Measurements from ENCODE around the gene ENOSF1.

DNA sequence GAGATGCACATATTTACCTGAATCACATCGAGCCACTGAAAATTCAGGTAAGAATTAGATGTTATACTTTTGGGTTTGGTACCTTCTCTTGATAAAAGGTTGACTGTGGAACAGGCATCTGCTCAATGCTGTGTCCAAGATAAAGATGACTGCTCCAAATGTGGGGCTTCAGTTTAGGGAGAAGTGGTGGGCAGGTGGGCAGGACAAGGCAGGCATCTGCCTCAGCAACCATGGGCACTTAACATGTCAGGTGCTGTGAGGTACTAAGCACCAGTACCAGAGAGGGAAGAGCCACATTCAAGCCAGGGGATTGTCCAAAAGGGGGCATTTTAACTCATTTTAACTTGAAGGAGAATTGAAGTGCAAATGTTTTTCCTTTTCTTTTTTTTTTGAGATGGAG, 41.0 kb downstream of the ENOSF1 start:
- no peak for TF ChIP-seq USF2 (IDR thresholded peaks at IDR 0.05)
- no peak for TF ChIP-seq MAX (IDR thresholded peaks at IDR 0.05)
- TF ChIP-seq, protein P1, sequence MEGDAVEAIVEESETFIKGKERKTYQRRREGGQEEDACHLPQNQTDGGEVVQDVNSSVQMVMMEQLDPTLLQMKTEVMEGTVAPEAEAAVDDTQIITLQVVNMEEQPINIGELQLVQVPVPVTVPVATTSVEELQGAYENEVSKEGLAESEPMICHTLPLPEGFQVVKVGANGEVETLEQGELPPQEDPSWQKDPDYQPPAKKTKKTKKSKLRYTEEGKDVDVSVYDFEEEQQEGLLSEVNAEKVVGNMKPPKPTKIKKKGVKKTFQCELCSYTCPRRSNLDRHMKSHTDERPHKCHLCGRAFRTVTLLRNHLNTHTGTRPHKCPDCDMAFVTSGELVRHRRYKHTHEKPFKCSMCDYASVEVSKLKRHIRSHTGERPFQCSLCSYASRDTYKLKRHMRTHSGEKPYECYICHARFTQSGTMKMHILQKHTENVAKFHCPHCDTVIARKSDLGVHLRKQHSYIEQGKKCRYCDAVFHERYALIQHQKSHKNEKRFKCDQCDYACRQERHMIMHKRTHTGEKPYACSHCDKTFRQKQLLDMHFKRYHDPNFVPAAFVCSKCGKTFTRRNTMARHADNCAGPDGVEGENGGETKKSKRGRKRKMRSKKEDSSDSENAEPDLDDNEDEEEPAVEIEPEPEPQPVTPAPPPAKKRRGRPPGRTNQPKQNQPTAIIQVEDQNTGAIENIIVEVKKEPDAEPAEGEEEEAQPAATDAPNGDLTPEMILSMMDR (IDR thresholded peaks at IDR 0.05), result no peak
- no peak for TF ChIP-seq CEBPB (IDR thresholded peaks at IDR 0.05)
- no peak for TF ChIP-seq ZC3H11A (IDR thresholded peaks at IDR 0.05)
- TF ChIP-seq EP300 (IDR thresholded peaks at IDR 0.05), result no peak
- no peak for TF ChIP-seq FOSB (CRISPR knock-in tag; IDR thresholded peaks at IDR 0.05)
- TF ChIP-seq REST (IDR thresholded peaks at IDR 0.05), result no peak
- TF ChIP-seq POLR2AphosphoS2 (conservative IDR thresholded peaks at IDR 0.05; ENCODE audit: low read length), result no peak
- TF ChIP-seq SMC3 (IDR thresholded peaks at IDR 0.05), result no peak
- no peak for TF ChIP-seq NFE2L2 (conservative IDR thresholded peaks at IDR 0.05; ENCODE audit: low read length)
- no peak for TF ChIP-seq ELK1 (IDR thresholded peaks at IDR 0.05; ENCODE audit: low read depth, low read length)
- TF ChIP-seq CBX2 (IDR thresholded peaks at IDR 0.05; ENCODE audit: borderline replicate concordance, low read depth), result no peak
- no peak for TF ChIP-seq POLR2A (IDR thresholded peaks at IDR 0.05; ENCODE audit: low read length)

Data from A549 (cell line).